Naive B cell (primary cell): ENCODE measurements around the gene PCDHGA10. TPM values are rescaled to one million over a fixed set of nuclear protein-coding genes. Genes with fewer than 3 reads are reported as not detected.
"Not testable (repeated sequence)": the region's sequence is repeated elsewhere in the genome, so short reads cannot be mapped to it uniquely, and the experiment has no call there.

Experiments
- ATAC-seq, 2 donors: fragments of 150-1000 bp; cut with Tn5 transposase; 2 replicates each; pipeline ENCODE4 v1.10.0; 2021; ENCODE audit warnings: low read depth in 2 of 2, mild to moderate bottlenecking in 2 of 2, moderate library complexity in 2 of 2
- DNase-seq: peaks from one replicate; pipeline ENCODE4 v3.0.0; 2022
- H3K27ac Mint-ChIP-seq, 6 donors: one replicate each; pipeline ENCODE4 v1.8.0; 2020 to 2022; ENCODE audit warnings: mild to moderate bottlenecking in 6 of 6, mixed read lengths in 6 of 6, moderate library complexity in 5 of 6, inconsistent platforms in 2 of 6
- H3K27me3 Mint-ChIP-seq, 3 donors: one replicate each; pipeline ENCODE4 v1.8.0; 2021 to 2022; ENCODE audit warnings: mixed read lengths in 3 of 3, mild to moderate bottlenecking in 1 of 3
- H3K36me3 Mint-ChIP-seq, 2 donors: one replicate each; pipeline ENCODE4 v1.8.0; 2020 to 2022; ENCODE audit warnings: mixed read lengths in 2 of 2, inconsistent platforms in 1 of 2, mild to moderate bottlenecking in 1 of 2
- H3K4me1 Mint-ChIP-seq, 3 donors: one replicate each; pipeline ENCODE4 v1.8.0; 2020 to 2022; ENCODE audit warnings: mixed read lengths in 3 of 3, inconsistent platforms in 1 of 3, mild to moderate bottlenecking in 1 of 3, moderate library complexity in 1 of 3
- H3K4me3 Mint-ChIP-seq, 8 donors: one replicate each; pipeline ENCODE4 v1.8.0; 2020 to 2022; ENCODE audit warnings: mild to moderate bottlenecking in 8 of 8, mixed read lengths in 8 of 8, moderate library complexity in 8 of 8, inconsistent platforms in 2 of 8
- H3K9me3 Mint-ChIP-seq, 7 donors: one replicate each; pipeline ENCODE4 v1.8.0; 2020 to 2022; ENCODE audit warnings: mixed read lengths in 7 of 7, mild to moderate bottlenecking in 5 of 7, inconsistent platforms in 2 of 7, moderate library complexity in 1 of 7
- polyA plus RNA-seq, 6 donors: library from polyadenylated mRNA; unstranded; fragments of 300-500 nt; fragmentation: Illumina TruSeq; gene quantifications; one replicate each; pipeline ENCODE4 v1.2.3, GENCODE V29; 2021; ENCODE audit warnings: low read depth in 6 of 6

The PCDHGA10 gene
- polyA plus RNA-seq, 6 donors from 2014 or later: 0.05 TPM; not detected in 5

GRCh38 chr5:141419074-141419880 is 6.5 kb downstream of the PCDHGA10 start:
- Mint-ChIP-seq H3K27ac (peak overlapping the region in 4 of 6 donors; percentile 73 to 96 (median 92)), H3K27me3 (peaks cover 65 to 80% (median 70%) of the 10 kb centered on the region in 3 donors), H3K36me3 (peaks cover 37 to 52% of the 10 kb centered on the region in 2 donors), H3K4me3 (peak overlapping the region in 4 of 8 donors; percentile 45 to 64 (median 54)), H3K9me3 (peaks cover 16 to 82% (median 56%) of the 10 kb centered on the region in 7 donors), H3K4me1 (peaks cover 3 to 21% (median 4%) of the 10 kb centered on the region in 3 donors)
- DNase-seq: no peak
- no peak for ATAC-seq

DNA sequence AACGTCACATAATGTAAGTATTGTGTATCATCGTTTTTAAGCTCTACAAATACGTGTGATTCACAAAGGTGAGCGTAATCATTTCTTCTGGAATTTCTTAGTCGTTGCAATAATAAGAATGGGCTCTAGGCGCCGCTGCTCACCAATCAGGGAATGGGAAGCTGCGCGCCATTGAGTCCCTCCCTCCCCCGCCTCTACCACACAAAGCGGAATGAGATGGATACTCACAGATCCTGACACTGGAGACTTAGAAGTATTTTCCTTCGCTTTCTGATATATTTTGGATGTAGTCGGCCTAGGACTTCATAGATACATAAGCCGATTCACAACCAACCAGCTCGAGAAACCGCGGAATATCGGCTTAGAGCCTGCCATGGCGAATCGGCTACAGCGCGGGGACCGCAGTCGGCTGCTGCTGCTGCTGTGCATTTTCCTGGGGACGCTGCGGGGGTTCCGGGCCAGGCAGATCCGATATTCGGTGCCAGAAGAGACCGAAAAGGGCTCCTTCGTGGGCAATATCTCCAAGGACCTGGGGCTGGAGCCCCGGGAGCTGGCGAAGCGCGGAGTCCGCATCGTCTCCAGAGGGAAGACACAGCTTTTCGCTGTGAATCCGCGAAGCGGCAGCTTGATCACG is 8.2 kb downstream of the PCDHGA10 start, which contains the start of gene PCDHGA11:
Gene PCDHGA11, plus strand, starts transcription at position 197 of the 634 bp plus-strand sequence. Its CDS starts 177 bp downstream, at position 374.
- no peak for ATAC-seq
- Mint-ChIP-seq H3K4me1 (peaks cover 0 to 19% (median 0%) of the 10 kb centered on the region in 3 donors), H3K27ac (peak within 1 kb of the TSS in 5 of 6 donors; percentile 13 to 96 (median 94)), H3K27me3 (peaks cover 56 to 83% (median 68%) of the 10 kb centered on the region in 3 donors), H3K9me3 (peaks cover 13 to 70% (median 43%) of the 10 kb centered on the region in 7 donors), H3K4me3 (peak within 1 kb of the TSS; percentile 56 to 89 (median 82)), H3K36me3 (peaks cover 26 to 41% of the 10 kb centered on the region in 2 donors)
- DNase-seq: no peak

GRCh38 chr5:141421489-141421855 is 8.7 kb downstream of the PCDHGA10 start:
- peaks cover 26 to 41% of the 10 kb centered on the region in 2 donors for H3K36me3 Mint-ChIP-seq
- peaks cover 58 to 83% (median 63%) of the 10 kb centered on the region in 3 donors for H3K27me3 Mint-ChIP-seq
- H3K27ac Mint-ChIP-seq: peak overlapping the region in 5 of 6 donors; percentile 13 to 94 (median 83)
- no peak for DNase-seq
- H3K4me1 Mint-ChIP-seq: peaks cover 0 to 19% (median 0%) of the 10 kb centered on the region in 3 donors
- no peak for ATAC-seq
- peak overlapping the region; percentile 26 to 89 (median 74) for H3K4me3 Mint-ChIP-seq
- peaks cover 13 to 67% (median 40%) of the 10 kb centered on the region in 7 donors for H3K9me3 Mint-ChIP-seq

GRCh38 chr5:141422742-141423291 is 10.0 kb downstream of the PCDHGA10 start:
- no peak for DNase-seq
- peak overlapping the region in 2 of 8 donors; percentile 26 to 39 for H3K4me3 Mint-ChIP-seq
- no peak overlapping the region for H3K27ac Mint-ChIP-seq
- no peak for ATAC-seq
- H3K27me3 Mint-ChIP-seq: peaks cover 57 to 87% (median 58%) of the 10 kb centered on the region in 3 donors
- H3K9me3 Mint-ChIP-seq: peaks cover 13 to 67% (median 41%) of the 10 kb centered on the region in 7 donors
- peaks cover 0 to 14% (median 0%) of the 10 kb centered on the region in 3 donors for H3K4me1 Mint-ChIP-seq
- peaks cover 25 to 38% of the 10 kb centered on the region in 2 donors for H3K36me3 Mint-ChIP-seq

GRCh38 chr5:141427783-141428426 is 15.1 kb downstream of the PCDHGA10 start:
- ATAC-seq (no peak), DNase-seq (no peak)
- Mint-ChIP-seq H3K36me3 (peaks cover 16 to 44% of the 10 kb centered on the region in 2 donors), H3K4me3 (peak overlapping the region in 1 of 8 donors; percentile 30), H3K27me3 (peaks cover 50 to 85% (median 63%) of the 10 kb centered on the region in 3 donors), H3K9me3 (peaks cover 16 to 59% (median 38%) of the 10 kb centered on the region in 7 donors), H3K27ac (no peak overlapping the region), H3K4me1 (peaks cover 13 to 18% (median 13%) of the 10 kb centered on the region in 3 donors)

- Mint-ChIP-seq H3K36me3 (peaks cover 16 to 51% of the 10 kb centered on the region in 2 donors), H3K9me3 (peaks cover 12 to 65% (median 39%) of the 10 kb centered on the region in 7 donors), H3K4me1 (peaks cover 13 to 20% (median 13%) of the 10 kb centered on the region in 3 donors), H3K27ac (peak within 1 kb of the TSS in 5 of 6 donors; percentile 35 to 90 (median 87)), H3K27me3 (peaks cover 62 to 75% (median 64%) of the 10 kb centered on the region in 3 donors), H3K4me3 (peak within 1 kb of the TSS; percentile 70 to 88 (median 80))
- ATAC-seq: peak; percentile 50 to 73
- DNase-seq: no peak
Measured at GRCh38 chr5:141430332-141431113, 17.7 kb downstream of the PCDHGA10 start, which contains the start of gene PCDHGA12. Gene PCDHGA12, plus strand, starts transcription at chr5:141430507. Its CDS starts 253 bp downstream, at chr5:141430760.

DNA sequence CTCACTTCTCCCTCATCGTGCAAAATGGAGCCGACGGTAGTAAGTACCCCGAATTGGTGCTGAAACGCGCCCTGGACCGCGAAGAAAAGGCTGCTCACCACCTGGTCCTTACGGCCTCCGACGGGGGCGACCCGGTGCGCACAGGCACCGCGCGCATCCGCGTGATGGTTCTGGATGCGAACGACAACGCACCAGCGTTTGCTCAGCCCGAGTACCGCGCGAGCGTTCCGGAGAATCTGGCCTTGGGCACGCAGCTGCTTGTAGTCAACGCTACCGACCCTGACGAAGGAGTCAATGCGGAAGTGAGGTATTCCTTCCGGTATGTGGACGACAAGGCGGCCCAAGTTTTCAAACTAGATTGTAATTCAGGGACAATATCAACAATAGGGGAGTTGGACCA is 18.5 kb downstream of the PCDHGA10 start:
- peak overlapping the region in 7 of 8 donors; percentile 70 to 88 (median 80) for H3K4me3 Mint-ChIP-seq
- H3K27ac Mint-ChIP-seq: peak overlapping the region; percentile 35 to 90 (median 58)
- peaks cover 12 to 65% (median 42%) of the 10 kb centered on the region in 7 donors for H3K9me3 Mint-ChIP-seq
- peaks cover 16 to 51% of the 10 kb centered on the region in 2 donors for H3K36me3 Mint-ChIP-seq
- no peak for DNase-seq
- H3K4me1 Mint-ChIP-seq: peaks cover 13 to 20% (median 13%) of the 10 kb centered on the region in 3 donors
- peak in 1 of 2 donors; percentile 55 for ATAC-seq
- peaks cover 58 to 70% (median 67%) of the 10 kb centered on the region in 3 donors for H3K27me3 Mint-ChIP-seq

DNA sequence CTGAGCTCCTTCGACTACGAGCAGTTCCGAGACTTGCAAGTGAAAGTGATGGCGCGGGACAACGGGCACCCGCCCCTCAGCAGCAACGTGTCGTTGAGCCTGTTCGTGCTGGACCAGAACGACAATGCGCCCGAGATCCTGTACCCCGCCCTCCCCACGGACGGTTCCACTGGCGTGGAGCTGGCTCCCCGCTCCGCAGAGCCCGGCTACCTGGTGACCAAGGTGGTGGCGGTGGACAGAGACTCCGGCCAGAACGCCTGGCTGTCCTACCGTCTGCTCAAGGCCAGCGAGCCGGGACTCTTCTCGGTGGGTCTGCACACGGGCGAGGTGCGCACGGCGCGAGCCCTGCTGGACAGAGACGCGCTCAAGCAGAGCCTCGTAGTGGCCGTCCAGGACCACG is 19.5 kb downstream of the PCDHGA10 start:
- peak overlapping the region in 3 of 6 donors; percentile 49 to 90 (median 89) for H3K27ac Mint-ChIP-seq
- peaks cover 13 to 20% (median 13%) of the 10 kb centered on the region in 3 donors for H3K4me1 Mint-ChIP-seq

DNA sequence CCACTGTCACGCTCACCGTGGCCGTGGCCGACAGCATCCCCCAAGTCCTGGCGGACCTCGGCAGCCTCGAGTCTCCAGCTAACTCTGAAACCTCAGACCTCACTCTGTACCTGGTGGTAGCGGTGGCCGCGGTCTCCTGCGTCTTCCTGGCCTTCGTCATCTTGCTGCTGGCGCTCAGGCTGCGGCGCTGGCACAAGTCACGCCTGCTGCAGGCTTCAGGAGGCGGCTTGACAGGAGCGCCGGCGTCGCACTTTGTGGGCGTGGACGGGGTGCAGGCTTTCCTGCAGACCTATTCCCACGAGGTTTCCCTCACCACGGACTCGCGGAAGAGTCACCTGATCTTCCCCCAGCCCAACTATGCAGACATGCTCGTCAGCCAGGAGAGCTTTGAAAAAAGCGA is 19.9 kb downstream of the PCDHGA10 start:
- not testable (repeated sequence) for ATAC-seq, DNase-seq
- H3K27ac Mint-ChIP-seq: peak overlapping the region in 2 of 6 donors; percentile 49 to 86
- peak overlapping the region in 1 of 8 donors; percentile 20 for H3K4me3 Mint-ChIP-seq
- H3K36me3 Mint-ChIP-seq: peaks cover 16 to 51% of the 10 kb centered on the region in 2 donors
- H3K9me3 Mint-ChIP-seq: peaks cover 12 to 60% (median 38%) of the 10 kb centered on the region in 7 donors
- H3K4me1 Mint-ChIP-seq: peaks cover 13 to 20% (median 13%) of the 10 kb centered on the region in 3 donors
- H3K27me3 Mint-ChIP-seq: peaks cover 53 to 67% (median 64%) of the 10 kb centered on the region in 3 donors

More for the DNA sequence above, 19.5 kb downstream of the PCDHGA10 start:
- peaks cover 16 to 51% of the 10 kb centered on the region in 2 donors for H3K36me3 Mint-ChIP-seq
- DNase-seq, ATAC-seq: not testable (repeated sequence)
- peaks cover 53 to 68% (median 67%) of the 10 kb centered on the region in 3 donors for H3K27me3 Mint-ChIP-seq
- H3K9me3 Mint-ChIP-seq: peaks cover 12 to 61% (median 38%) of the 10 kb centered on the region in 7 donors
- peak overlapping the region in 5 of 8 donors; percentile 42 to 88 (median 77) for H3K4me3 Mint-ChIP-seq

DNA sequence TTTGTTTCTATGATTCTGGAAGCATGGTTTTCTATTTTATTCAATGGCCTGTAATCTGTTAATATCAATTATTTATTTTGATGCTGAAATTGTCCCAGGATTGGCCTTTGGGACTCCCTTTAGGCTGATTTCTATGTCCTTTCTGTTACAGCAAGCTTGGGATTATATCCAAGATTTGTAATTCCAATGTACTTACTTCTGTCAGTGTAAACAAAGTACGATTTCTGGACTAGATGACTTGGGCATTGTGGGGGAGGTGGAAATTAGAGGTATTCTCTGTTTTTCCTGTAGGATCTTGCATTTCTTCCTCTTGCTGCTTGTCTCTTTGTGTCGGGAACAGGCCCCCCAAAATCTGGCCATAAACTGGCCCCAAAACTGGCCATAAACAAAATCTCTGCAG is 21.2 kb downstream of the PCDHGA10 start:
- Mint-ChIP-seq H3K4me3 (no peak overlapping the region), H3K36me3 (peaks cover 12 to 43% of the 10 kb centered on the region in 2 donors), H3K9me3 (peaks cover 8 to 50% (median 33%) of the 10 kb centered on the region in 7 donors), H3K27ac (no peak overlapping the region), H3K27me3 (peaks cover 45 to 57% (median 54%) of the 10 kb centered on the region in 3 donors), H3K4me1 (peaks cover 13 to 20% (median 13%) of the 10 kb centered on the region in 3 donors)
- DNase-seq: no peak
- ATAC-seq: no peak

- H3K4me3 Mint-ChIP-seq: no peak overlapping the region
- peaks cover 0 to 2% (median 0%) of the 10 kb centered on the region in 3 donors for H3K4me1 Mint-ChIP-seq
- no peak overlapping the region for H3K27ac Mint-ChIP-seq
- H3K36me3 Mint-ChIP-seq: peaks cover 0 to 27% of the 10 kb centered on the region in 2 donors
- DNase-seq (no peak), ATAC-seq (no peak)
- peaks cover 4 to 33% (median 21%) of the 10 kb centered on the region in 7 donors for H3K9me3 Mint-ChIP-seq
- H3K27me3 Mint-ChIP-seq: peaks cover 31 to 61% (median 40%) of the 10 kb centered on the region in 3 donors
Measured at GRCh38 chr5:141437221-141437620, 24.4 kb downstream of the PCDHGA10 start.
